Neural progenitor cell (in vitro differentiated cells): ENCODE measurements around the gene KRTAP17-1. TPM values are rescaled to one million over a fixed set of nuclear protein-coding genes. Genes with fewer than 3 reads are reported as not detected.
"Not testable (repeated sequence)": the region's sequence is repeated elsewhere in the genome, so short reads cannot be mapped to it uniquely, and the experiment has no call there.

Source experiments
- DNase-seq: peaks from one replicate; pipeline ENCODE4 v3.0.0-alpha.2; 2016; ENCODE audit warnings: low spot score
- H2AFZ ChIP-seq: fragments of 200-600 bp; sonication (generic); replicated peaks from 2 replicates; pipeline ENCODE4 v1.6.1; 2016; ENCODE audit warnings: antibody characterized with exemption
- H3F3A ChIP-seq: fragments of 200-600 bp; sonication (generic); 2 replicates; pipeline ENCODE4 v1.6.1; 2016; ENCODE audit warnings: antibody characterized with exemption, low read depth
- H3K27ac ChIP-seq: fragments of 200-600 bp; sonication (generic); 2 replicates; pipeline ENCODE4 v1.5.1; 2016; ENCODE audit warnings: mild to moderate bottlenecking
- H3K27me3 ChIP-seq: fragments of 200-600 bp; sonication (generic); 2 replicates; pipeline ENCODE4 v1.6.1; 2016; ENCODE audit warnings: mild to moderate bottlenecking, moderate library complexity
- H3K36me3 ChIP-seq: fragments of 200-600 bp; sonication (generic); 2 replicates; pipeline ENCODE4 v1.5.1; 2016
- H3K4me1 ChIP-seq: fragments of 200-600 bp; sonication (generic); 2 replicates; pipeline ENCODE4 v1.6.1; 2016; ENCODE audit warnings: mixed run types
- H3K4me2 ChIP-seq: fragments of 200-600 bp; sonication (generic); 2 replicates; pipeline ENCODE4 v1.6.1; 2016
- H3K4me3 ChIP-seq: fragments of 200-600 bp; sonication (generic); 2 replicates; pipeline ENCODE4 v1.5.1; 2016
- H3K79me2 ChIP-seq: fragments of 200-600 bp; sonication (generic); 2 replicates; pipeline ENCODE4 v1.6.1; 2016; ENCODE audit warnings: low read depth
- H3K9ac ChIP-seq: fragments of 200-600 bp; sonication (generic); 2 replicates; pipeline ENCODE4 v1.6.1; 2016
- H3K9me3 ChIP-seq: fragments of 200-600 bp; sonication (generic); 2 replicates; pipeline ENCODE4 v1.5.1; 2016; ENCODE audit warnings: low read depth
- H4K20me1 ChIP-seq: fragments of 200-600 bp; sonication (generic); 2 replicates; pipeline ENCODE4 v1.6.1; 2016; ENCODE audit warnings: low read depth
- H3K27ac Mint-ChIP-seq: 3 replicates; pipeline ENCODE4 v1.8.0; 2021; ENCODE audit warnings: mixed read lengths
- H3K27me3 Mint-ChIP-seq: 2 replicates; pipeline ENCODE4 v1.8.0; 2022; ENCODE audit warnings: low read depth, mild to moderate bottlenecking, inconsistent platforms, moderate library complexity, mixed read lengths; ENCODE audit not compliant: insufficient read depth
- H3K36me3 Mint-ChIP-seq: 3 replicates; pipeline ENCODE4 v1.8.0; 2021; ENCODE audit warnings: mixed read lengths
- H3K4me1 Mint-ChIP-seq: 3 replicates; pipeline ENCODE4 v1.8.0; 2021; ENCODE audit warnings: mixed read lengths
- H3K4me3 Mint-ChIP-seq: 3 replicates; pipeline ENCODE4 v1.8.0; 2021; ENCODE audit warnings: mild to moderate bottlenecking, moderate library complexity, mixed read lengths
- H3K9me3 Mint-ChIP-seq: 3 replicates; pipeline ENCODE4 v1.8.0; 2020; ENCODE audit warnings: mixed read lengths
- EZH2 ChIP-seq: fragments of 200-600 bp; sonication (generic); IDR thresholded peaks from 2 replicates; pipeline ENCODE4 v1.6.1; 2017; ENCODE audit warnings: antibody characterized with exemption, mild to moderate bottlenecking, moderate library complexity
- EZH2phosphoT487 ChIP-seq: fragments of 200-600 bp; sonication (generic); IDR thresholded peaks from 2 replicates; pipeline ENCODE4 v1.6.1; 2017; ENCODE audit warnings: antibody characterized with exemption
- total RNA-seq: library from RNA; depleted of rRNA; stranded (reverse); fragments of >200 nt; gene quantifications from 2 replicates; pipeline ENCODE4 v1.2.3, GENCODE V29; 2015; ENCODE audit warnings: low replicate concordance
- TF ChIP-seq, protein P1 (sequence below): fragments of 200-600 bp; sonication (generic); IDR thresholded peaks from 2 replicates; pipeline ENCODE4 v1.5.1; 2017; ENCODE audit warnings: antibody characterized with exemption, mild to moderate bottlenecking

Gene KRTAP17-1
- total RNA-seq, 1 donor from 2014 or later: not detected

DNA sequence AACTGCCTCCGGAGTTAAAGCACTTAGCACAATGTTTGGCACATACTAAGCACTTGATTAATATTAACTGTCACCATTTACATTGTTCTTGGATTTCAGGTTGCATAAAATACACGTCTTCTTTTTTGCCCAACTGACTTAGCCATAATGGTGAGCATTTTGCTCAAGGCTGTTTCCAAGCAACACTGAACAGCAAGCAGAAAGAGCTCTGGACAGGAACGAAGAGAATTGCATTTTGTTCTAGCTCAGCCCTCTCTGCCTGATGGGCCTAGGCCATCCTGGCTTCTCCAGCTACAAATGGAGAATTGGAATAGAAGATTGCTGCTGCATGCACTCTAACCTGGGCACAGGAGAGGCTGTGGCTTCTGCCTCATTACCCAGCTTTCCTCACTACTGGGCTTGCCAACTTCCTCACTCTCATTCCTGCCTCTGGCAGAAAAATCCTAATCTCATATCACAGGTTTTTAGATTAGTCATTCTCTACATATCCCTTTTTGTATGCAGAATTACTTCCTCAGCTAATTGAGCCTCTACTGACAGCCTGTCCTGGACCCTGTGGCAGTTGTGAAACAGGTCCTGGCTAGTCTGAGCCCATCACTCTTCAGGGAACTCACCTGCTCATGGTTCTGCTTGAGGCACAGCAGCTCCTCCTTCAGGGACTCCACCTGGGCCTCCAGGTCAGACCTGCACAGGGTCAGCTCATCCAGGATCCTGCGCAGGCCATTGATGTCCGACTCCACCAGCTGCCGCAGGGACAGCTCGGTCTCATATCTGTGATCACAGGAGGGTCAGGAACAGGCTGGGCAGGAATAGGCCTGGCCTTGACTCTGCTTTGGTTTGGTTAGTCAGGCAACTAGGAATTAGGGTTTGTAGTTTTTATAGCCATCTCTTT, 32.6 kb upstream of the KRTAP17-1 start:
- no peaks in the 10 kb centered on the region for H3K9me3 ChIP-seq
- H3K9ac ChIP-seq: no peak overlapping the region
- H3K36me3 Mint-ChIP-seq: no peaks in the 10 kb centered on the region
- DNase-seq: no peak
- H3K79me2 ChIP-seq: no peaks in the 10 kb centered on the region
- H3K4me1 Mint-ChIP-seq: no peaks in the 10 kb centered on the region
- H3K27me3 ChIP-seq: no peaks in the 10 kb centered on the region
- no peaks in the 10 kb centered on the region for H4K20me1 ChIP-seq
- TF ChIP-seq EZH2: no peak
- TF ChIP-seq, protein P1, sequence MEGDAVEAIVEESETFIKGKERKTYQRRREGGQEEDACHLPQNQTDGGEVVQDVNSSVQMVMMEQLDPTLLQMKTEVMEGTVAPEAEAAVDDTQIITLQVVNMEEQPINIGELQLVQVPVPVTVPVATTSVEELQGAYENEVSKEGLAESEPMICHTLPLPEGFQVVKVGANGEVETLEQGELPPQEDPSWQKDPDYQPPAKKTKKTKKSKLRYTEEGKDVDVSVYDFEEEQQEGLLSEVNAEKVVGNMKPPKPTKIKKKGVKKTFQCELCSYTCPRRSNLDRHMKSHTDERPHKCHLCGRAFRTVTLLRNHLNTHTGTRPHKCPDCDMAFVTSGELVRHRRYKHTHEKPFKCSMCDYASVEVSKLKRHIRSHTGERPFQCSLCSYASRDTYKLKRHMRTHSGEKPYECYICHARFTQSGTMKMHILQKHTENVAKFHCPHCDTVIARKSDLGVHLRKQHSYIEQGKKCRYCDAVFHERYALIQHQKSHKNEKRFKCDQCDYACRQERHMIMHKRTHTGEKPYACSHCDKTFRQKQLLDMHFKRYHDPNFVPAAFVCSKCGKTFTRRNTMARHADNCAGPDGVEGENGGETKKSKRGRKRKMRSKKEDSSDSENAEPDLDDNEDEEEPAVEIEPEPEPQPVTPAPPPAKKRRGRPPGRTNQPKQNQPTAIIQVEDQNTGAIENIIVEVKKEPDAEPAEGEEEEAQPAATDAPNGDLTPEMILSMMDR: no peak
- TF ChIP-seq EZH2phosphoT487: no peak
- H3K27ac ChIP-seq: no peak overlapping the region
- no peak overlapping the region for H2AFZ ChIP-seq
- no peak overlapping the region for H3K27ac Mint-ChIP-seq
- H3F3A ChIP-seq: no peaks in the 10 kb centered on the region
- peaks cover 3% of the 10 kb centered on the region for H3K27me3 Mint-ChIP-seq
- no peaks in the 10 kb centered on the region for H3K36me3 ChIP-seq
- no peak overlapping the region for H3K4me3 ChIP-seq
- no peak overlapping the region for H3K4me3 Mint-ChIP-seq
- H3K4me1 ChIP-seq: no peaks in the 10 kb centered on the region
- H3K4me2 ChIP-seq: no peak overlapping the region
- H3K9me3 Mint-ChIP-seq: peaks cover 2% of the 10 kb centered on the region

DNA sequence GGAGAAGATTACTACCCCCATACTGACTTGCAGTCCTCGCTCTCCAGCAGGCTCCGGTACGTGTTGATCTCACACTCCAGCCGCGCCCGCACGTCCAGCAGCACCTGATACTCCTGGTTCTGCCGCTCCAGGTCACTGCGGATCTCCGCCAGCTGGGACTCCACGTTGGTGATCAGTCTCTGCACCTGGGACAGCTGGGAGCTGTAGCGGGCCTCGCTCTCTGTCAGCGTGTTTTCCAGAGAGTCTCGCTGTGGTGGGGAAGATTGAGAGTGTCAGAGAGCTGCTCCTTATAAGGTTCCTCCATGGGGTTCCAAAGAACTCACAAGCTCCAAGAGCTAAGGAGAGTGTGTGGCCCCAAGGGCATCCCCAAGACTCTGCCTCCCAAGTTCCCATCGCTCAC, 30.9 kb upstream of the KRTAP17-1 start:
- not testable (repeated sequence) for H3K9me3 ChIP-seq, H3K4me3 Mint-ChIP-seq, H3K79me2 ChIP-seq, H3K27ac ChIP-seq, DNase-seq, H3K4me2 ChIP-seq, H3K9ac ChIP-seq, H3K4me1 Mint-ChIP-seq, H3K9me3 Mint-ChIP-seq, H4K20me1 ChIP-seq, H3F3A ChIP-seq, H3K27me3 ChIP-seq, H2AFZ ChIP-seq, H3K36me3 Mint-ChIP-seq, H3K36me3 ChIP-seq, H3K4me3 ChIP-seq, H3K27ac Mint-ChIP-seq, H3K27me3 Mint-ChIP-seq, H3K4me1 ChIP-seq

DNA sequence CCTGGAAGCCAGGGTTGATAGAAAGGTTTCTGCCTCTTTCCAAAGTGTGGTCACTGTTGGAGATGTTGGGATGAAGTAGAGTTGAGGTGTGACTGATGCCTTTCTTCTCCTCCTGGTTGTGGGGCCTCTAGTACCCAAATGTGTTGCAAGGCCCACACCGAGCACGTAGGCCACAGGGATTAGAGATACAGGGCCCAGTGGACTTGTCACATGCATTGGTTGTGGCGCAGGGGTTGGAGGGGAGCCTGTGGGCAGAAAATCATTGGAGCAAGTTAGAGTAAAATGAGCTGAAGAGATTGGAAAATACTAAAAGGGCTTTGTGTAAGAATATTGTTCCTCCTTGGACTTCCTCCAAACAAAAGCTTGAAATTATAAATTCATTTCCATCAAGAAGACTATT, 30.5 kb upstream of the KRTAP17-1 start:
- Histone ChIP-seq H3K4me2 (no peak overlapping the region), H2AFZ (no peak overlapping the region), H3K27me3 (no peaks in the 10 kb centered on the region), H3K4me1 (no peaks in the 10 kb centered on the region), H3K9me3 (peaks cover 2% of the 10 kb centered on the region), H3K4me3 (no peak overlapping the region), H3K36me3 (no peaks in the 10 kb centered on the region), H4K20me1 (no peaks in the 10 kb centered on the region), H3F3A (no peaks in the 10 kb centered on the region), H3K79me2 (no peaks in the 10 kb centered on the region), H3K27ac (no peak overlapping the region), H3K9ac (no peak overlapping the region)
- Mint-ChIP-seq H3K27ac (no peak overlapping the region), H3K36me3 (no peaks in the 10 kb centered on the region), H3K4me3 (no peak overlapping the region), H3K4me1 (no peaks in the 10 kb centered on the region), H3K27me3 (peaks cover 3% of the 10 kb centered on the region), H3K9me3 (peaks cover 9% of the 10 kb centered on the region)
- no peak for DNase-seq
- TF ChIP-seq EZH2 (no peak), EZH2phosphoT487 (no peak)
- TF ChIP-seq, protein P1: no peak

DNA sequence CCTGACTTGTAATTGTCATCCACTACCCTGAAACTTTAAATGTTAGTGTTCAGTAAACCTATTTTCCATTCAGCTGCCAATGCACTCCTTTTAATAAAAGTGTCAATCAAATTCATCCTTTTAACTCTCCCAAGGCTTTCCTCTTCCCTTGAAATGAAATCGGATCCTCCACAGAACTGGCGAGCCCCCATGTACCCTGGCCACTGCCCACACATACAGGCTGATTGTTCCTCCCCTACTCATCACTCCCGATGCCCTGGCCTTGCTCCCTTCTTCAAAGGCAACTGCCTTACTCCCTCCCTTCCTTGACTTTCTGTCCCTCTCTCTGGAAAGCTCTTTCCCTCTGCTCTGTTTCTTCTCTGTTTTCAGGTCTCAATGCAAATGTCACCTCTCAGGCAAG, 27.5 kb upstream of the KRTAP17-1 start:
- Histone ChIP-seq H2AFZ (no peak overlapping the region), H3K4me2 (no peak overlapping the region), H3K27ac (no peak overlapping the region), H3K79me2 (no peaks in the 10 kb centered on the region), H3K36me3 (no peaks in the 10 kb centered on the region), H3K9me3 (peaks cover 2% of the 10 kb centered on the region), H3K4me3 (no peak overlapping the region), H4K20me1 (no peaks in the 10 kb centered on the region), H3K4me1 (no peaks in the 10 kb centered on the region), H3K27me3 (no peaks in the 10 kb centered on the region), H3F3A (no peaks in the 10 kb centered on the region), H3K9ac (no peak overlapping the region)
- no peak for DNase-seq
- H3K4me3 Mint-ChIP-seq: no peak overlapping the region
- H3K9me3 Mint-ChIP-seq: peaks cover 9% of the 10 kb centered on the region
- no peak overlapping the region for H3K27ac Mint-ChIP-seq
- H3K4me1 Mint-ChIP-seq: peaks cover 6% of the 10 kb centered on the region
- H3K36me3 Mint-ChIP-seq: no peaks in the 10 kb centered on the region
- H3K27me3 Mint-ChIP-seq: no peaks in the 10 kb centered on the region
- TF ChIP-seq EZH2phosphoT487: no peak
- no peak for TF ChIP-seq EZH2
- TF ChIP-seq, protein P1: no peak
